NCI-H1105 treated with DMSO at 0.1 percent for 48 hours (cell line): ENCODE data around the gene NAP1L5.

Experiments used
- DNase-seq: peaks from one replicate; lab custom pipeline; 2025; lab: John Stamatoyannopoulos, UW

Gene NAP1L5

GRCh38 chr4:88722276-88722780 lies 24.7 kb upstream of the NAP1L5 start:
- no peak for DNase-seq

- DNase-seq, result no peak
These were observed 23.1 kb upstream of the NAP1L5 start for GRCh38 chr4:88720451-88721428.

- no peak for DNase-seq
These were observed 21.8 kb upstream of the NAP1L5 start for GRCh38 chr4:88719381-88719780.

- no peak for DNase-seq
These were observed 20.5 kb upstream of the NAP1L5 start for GRCh38 chr4:88718098-88718497.

- no peak for DNase-seq
These were observed 16.2 kb upstream of the NAP1L5 start for GRCh38 chr4:88713782-88714181.

GRCh38 chr4:88709989-88710388 lies 12.4 kb upstream of the NAP1L5 start:
- DNase-seq, result no peak

- DNase-seq, result peak; percentile 28
These were observed 8.9 kb upstream of the NAP1L5 start for GRCh38 chr4:88706574-88706973.

- DNase-seq, result no peak
These were observed 8.3 kb upstream of the NAP1L5 start for GRCh38 chr4:88705805-88706492.

- no peak for DNase-seq
These were observed 7.6 kb upstream of the NAP1L5 start for GRCh38 chr4:88705223-88705622.

- no peak for DNase-seq
These were observed 5.2 kb upstream of the NAP1L5 start for GRCh38 chr4:88702782-88703181.

- no peak for DNase-seq
These were observed 890 bp upstream of the NAP1L5 start for GRCh38 chr4:88698519-88698918.

GRCh38 chr4:88697141-88697540 lies 488 bp downstream of the NAP1L5 start:
- DNase-seq, result no peak

GRCh38 chr4:88696630-88697029 lies 999 bp downstream of the NAP1L5 start:
- DNase-seq, result no peak

- no peak for DNase-seq
These were observed 3.8 kb downstream of the NAP1L5 start for GRCh38 chr4:88693792-88694191.

- DNase-seq, result no peak
These were observed 7.3 kb downstream of the NAP1L5 start for GRCh38 chr4:88690355-88690754.

GRCh38 chr4:88681209-88681608 lies 16.4 kb downstream of the NAP1L5 start:
- DNase-seq, result no peak

- no peak for DNase-seq
These were observed 22.1 kb downstream of the NAP1L5 start for GRCh38 chr4:88675543-88675942.

GRCh38 chr4:88674979-88675378 lies 22.6 kb downstream of the NAP1L5 start:
- DNase-seq, result no peak

- no peak for DNase-seq
These were observed 23.1 kb downstream of the NAP1L5 start for GRCh38 chr4:88674565-88674964.

- no peak for DNase-seq
These were observed 23.7 kb downstream of the NAP1L5 start for GRCh38 chr4:88673886-88674285.

GRCh38 chr4:88672987-88673386 lies 24.6 kb downstream of the NAP1L5 start:
- DNase-seq, result peak; percentile 2

GRCh38 chr4:88661739-88662138 lies 35.9 kb downstream of the NAP1L5 start:
- DNase-seq, result no peak
